HG03135 (cell line): Measurements from ENCODE around the gene ADPRM.
A peak's percentile ranks its signal among the peaks of the same experiment; 100 is the strongest.
"Not testable (repeated sequence)": the region's sequence is repeated elsewhere in the genome, so short reads cannot be mapped to it uniquely, and the experiment has no call there.

Experiments used
- ATAC-seq: cut with Tn5 transposase; IDR thresholded peaks from one replicate; pipeline ENCODE4 v1.9.1; 2021; ENCODE audit warnings: mild to moderate bottlenecking, moderate library complexity; ENCODE audit not compliant: unreplicated experiment

The ADPRM gene

GRCh38 chr17:10698096-10698818, 863 bp downstream of the ADPRM start:
- ATAC-seq = no peak

GRCh38 chr17:10699856-10700255, 2.5 kb downstream of the ADPRM start:
- ATAC-seq = no peak

- ATAC-seq = no peak
Measured at GRCh38 chr17:10702574-10702973, 5.2 kb downstream of the ADPRM start.

- no peak for ATAC-seq
Measured at GRCh38 chr17:10705727-10706126, 8.3 kb downstream of the ADPRM start.

GRCh38 chr17:10713318-10713717, 15.9 kb downstream of the ADPRM start:
- no peak for ATAC-seq

GRCh38 chr17:10716218-10716617, 18.8 kb downstream of the ADPRM start:
- no peak for ATAC-seq

- no peak for ATAC-seq
Measured at GRCh38 chr17:10718547-10718946, 21.2 kb downstream of the ADPRM start.

- no peak for ATAC-seq
Measured at GRCh38 chr17:10724546-10725195, 27.3 kb downstream of the ADPRM start.

GRCh38 chr17:10725262-10725661, 27.9 kb downstream of the ADPRM start:
- ATAC-seq = no peak

GRCh38 chr17:10726196-10726595, 28.8 kb downstream of the ADPRM start:
- ATAC-seq = no peak

- no peak for ATAC-seq
Measured at GRCh38 chr17:10727192-10727591, 29.8 kb downstream of the ADPRM start.

- ATAC-seq = no peak
Measured at GRCh38 chr17:10728331-10728892, 31.0 kb downstream of the ADPRM start.

- ATAC-seq = peak; percentile 77
Measured at GRCh38 chr17:10729334-10730193, 32.2 kb downstream of the ADPRM start, which contains the start of gene TMEM220. TMEM220 (minus strand) TSS chr17:10730023; CDS start chr17:10729851, 172 bp downstream.

- ATAC-seq = not testable (repeated sequence)
Measured at GRCh38 chr17:10730247-10730646, 32.9 kb downstream of the ADPRM start.

- no peak for ATAC-seq
Measured at GRCh38 chr17:10731408-10731879, 34.0 kb downstream of the ADPRM start.

GRCh38 chr17:10732121-10732520, 34.7 kb downstream of the ADPRM start:
- not testable (repeated sequence) for ATAC-seq

- ATAC-seq = no peak
Measured at GRCh38 chr17:10733666-10734065, 36.3 kb downstream of the ADPRM start.

GRCh38 chr17:10735251-10735650, 37.9 kb downstream of the ADPRM start:
- no peak for ATAC-seq

- no peak for ATAC-seq
Measured at GRCh38 chr17:10735821-10736220, 38.4 kb downstream of the ADPRM start.

- ATAC-seq = no peak
Measured at GRCh38 chr17:10737168-10737622, 39.8 kb downstream of the ADPRM start.

GRCh38 chr17:10737736-10738135, 40.3 kb downstream of the ADPRM start:
- no peak for ATAC-seq
